ENCODE measurements around the gene DPM3. TPM values are rescaled to one million over a fixed set of nuclear protein-coding genes. Genes with fewer than 3 reads are reported as not detected.

DPM3 gene
- total and polyA plus RNA-seq, 4 donors: 16.2 to 47.2 (median 44.2) TPM

GRCh38 chr1:155107309-155108264 is 32.7 kb downstream of the DPM3 start:
- Histone ChIP-seq H3K36me3 (ENCODE audit: control insufficient read depth, insufficient read depth, low read length) (no peaks in the 10 kb centered on the region), H3K4me3 (ENCODE audit: low read depth, low read length) (no peak overlapping the region), H3K9me3 (ENCODE audit: control insufficient read depth, insufficient read depth, low read length) (no peaks in the 10 kb centered on the region), H3K27ac (ENCODE audit: low read depth, low read length) (no peak overlapping the region), H3K4me1 (ENCODE audit: control insufficient read depth, insufficient read depth, low read length) (no peaks in the 10 kb centered on the region), H3K27me3 (ENCODE audit: control insufficient read depth, insufficient read depth, low read length) (no peaks in the 10 kb centered on the region)
- 76% methylated on average over 11 of the region's 12 CpGs for WGBS (ENCODE audit: insufficient coverage)
- no peak for DNase-seq (ENCODE audit: low read depth in 4 of 6, low spot score in 6 of 6)

GRCh38 chr1:155106862-155107261 is 33.5 kb downstream of the DPM3 start:
- 77% methylated on average over 3 of the region's 6 CpGs for WGBS (ENCODE audit: insufficient coverage)
- no peaks in the 10 kb centered on the region for H3K36me3 ChIP-seq (ENCODE audit: control insufficient read depth, insufficient read depth, low read length)

DNA sequence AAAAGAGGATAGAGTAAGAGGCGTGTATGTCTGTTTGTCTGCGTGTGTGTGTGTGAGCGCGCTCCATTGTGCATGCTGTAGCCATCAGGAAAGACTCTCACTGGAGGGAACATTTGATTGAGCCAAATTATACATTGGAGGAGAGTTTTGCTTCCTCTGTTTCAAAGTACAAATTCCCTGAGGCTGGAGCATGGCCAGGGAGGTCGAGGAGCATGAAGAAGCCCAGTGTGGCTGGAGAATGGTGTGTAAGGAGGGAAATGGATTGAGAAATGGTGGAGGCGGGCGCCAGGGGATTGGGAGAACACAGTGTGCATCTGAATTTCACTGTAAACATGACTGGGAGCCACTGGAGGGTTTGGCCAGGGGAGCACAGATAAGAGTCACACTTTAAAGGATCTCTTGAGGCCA is 34.7 kb downstream of the DPM3 start:
- H3K9me3 ChIP-seq (ENCODE audit: control insufficient read depth, insufficient read depth, low read length): no peaks in the 10 kb centered on the region
- no peak overlapping the region for H3K27ac ChIP-seq (ENCODE audit: low read depth, low read length)
- no peaks in the 10 kb centered on the region for H3K36me3 ChIP-seq (ENCODE audit: control insufficient read depth, insufficient read depth, low read length)
- H3K4me1 ChIP-seq (ENCODE audit: control insufficient read depth, insufficient read depth, low read length): no peaks in the 10 kb centered on the region
- H3K4me3 ChIP-seq (ENCODE audit: low read depth, low read length): no peak overlapping the region
- 52% methylated on average over 7 of the region's 7 CpGs for WGBS (ENCODE audit: insufficient coverage)
- DNase-seq (ENCODE audit: low read depth in 4 of 6, low spot score in 6 of 6): peak in 1 of 6 donors; percentile 67
- H3K27me3 ChIP-seq (ENCODE audit: control insufficient read depth, insufficient read depth, low read length): no peaks in the 10 kb centered on the region

More at GRCh38 chr1:155106862-155107261, 33.5 kb downstream of the DPM3 start:
- no peaks in the 10 kb centered on the region for H3K4me1 ChIP-seq (ENCODE audit: control insufficient read depth, insufficient read depth, low read length)
- no peaks in the 10 kb centered on the region for H3K27me3 ChIP-seq (ENCODE audit: control insufficient read depth, insufficient read depth, low read length)
- DNase-seq (ENCODE audit: low read depth in 4 of 6, low spot score in 6 of 6): no peak
- no peak overlapping the region for H3K27ac ChIP-seq (ENCODE audit: low read depth, low read length)
- no peak overlapping the region for H3K4me3 ChIP-seq (ENCODE audit: low read depth, low read length)
- H3K9me3 ChIP-seq (ENCODE audit: control insufficient read depth, insufficient read depth, low read length): no peaks in the 10 kb centered on the region

- Histone ChIP-seq H3K27ac (ENCODE audit: low read depth, low read length) (no peak overlapping the region), H3K9me3 (ENCODE audit: control insufficient read depth, insufficient read depth, low read length) (no peaks in the 10 kb centered on the region), H3K36me3 (ENCODE audit: control insufficient read depth, insufficient read depth, low read length) (no peaks in the 10 kb centered on the region), H3K4me3 (ENCODE audit: low read depth, low read length) (no peak overlapping the region), H3K27me3 (ENCODE audit: control insufficient read depth, insufficient read depth, low read length) (no peaks in the 10 kb centered on the region), H3K4me1 (ENCODE audit: control insufficient read depth, insufficient read depth, low read length) (no peaks in the 10 kb centered on the region)
- 93% methylated on average over 6 of the region's 7 CpGs for WGBS (ENCODE audit: insufficient coverage)
- DNase-seq (ENCODE audit: low read depth in 4 of 6, low spot score in 6 of 6): no peak
Measured at GRCh38 chr1:155104605-155105534, 35.5 kb downstream of the DPM3 start.

DNA sequence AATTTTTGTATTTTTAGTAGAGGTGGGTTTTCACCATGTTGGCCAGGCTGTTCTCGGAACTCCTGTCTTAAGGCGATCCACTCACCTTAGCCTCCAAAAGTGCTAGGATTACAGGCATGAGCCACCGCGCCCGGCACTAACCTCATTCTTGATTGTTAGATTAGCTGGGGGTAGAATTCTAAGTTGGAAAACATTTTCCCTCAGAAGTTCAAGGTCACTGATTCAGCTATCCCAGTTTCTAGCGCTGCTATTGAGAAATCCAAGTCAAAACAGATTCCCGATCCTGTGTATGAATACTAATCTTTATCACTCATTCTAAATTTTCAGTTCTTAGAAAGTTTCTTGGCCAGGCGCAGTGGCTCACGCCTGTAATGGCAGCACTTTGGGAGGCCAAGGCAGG is 37.0 kb downstream of the DPM3 start:
- DNase-seq (ENCODE audit: low read depth in 4 of 6, low spot score in 6 of 6): no peak
- WGBS (ENCODE audit: insufficient coverage): 67% methylated on average over 3 of the region's 9 CpGs
- no peaks in the 10 kb centered on the region for H3K9me3 ChIP-seq (ENCODE audit: control insufficient read depth, insufficient read depth, low read length)
- H3K4me3 ChIP-seq (ENCODE audit: low read depth, low read length): no peak overlapping the region
- H3K27me3 ChIP-seq (ENCODE audit: control insufficient read depth, insufficient read depth, low read length): no peaks in the 10 kb centered on the region
- no peak overlapping the region for H3K27ac ChIP-seq (ENCODE audit: low read depth, low read length)
- no peaks in the 10 kb centered on the region for H3K36me3 ChIP-seq (ENCODE audit: control insufficient read depth, insufficient read depth, low read length)
- H3K4me1 ChIP-seq (ENCODE audit: control insufficient read depth, insufficient read depth, low read length): no peaks in the 10 kb centered on the region

DNA sequence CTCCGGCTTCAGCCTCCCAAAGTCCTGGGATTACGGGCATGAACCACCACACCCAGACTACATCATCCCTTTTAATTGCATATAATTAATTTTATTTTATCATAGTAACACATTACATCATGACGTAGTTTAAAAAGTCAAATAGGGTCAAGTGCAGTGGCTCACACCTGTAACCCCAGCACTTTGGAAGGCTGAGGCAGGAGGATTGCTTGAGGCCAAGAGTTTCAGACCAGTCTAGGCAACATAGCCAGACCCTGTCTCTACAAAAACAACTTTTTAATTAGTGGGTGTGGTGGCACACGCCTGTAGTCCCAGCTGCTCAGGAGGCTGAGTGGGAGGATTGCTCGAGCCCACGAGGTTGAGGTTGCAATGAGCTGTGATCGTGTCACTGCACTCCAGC is 41.0 kb downstream of the DPM3 start:
- Histone ChIP-seq H3K27me3 (ENCODE audit: control insufficient read depth, insufficient read depth, low read length) (no peaks in the 10 kb centered on the region), H3K9me3 (ENCODE audit: control insufficient read depth, insufficient read depth, low read length) (no peaks in the 10 kb centered on the region), H3K27ac (ENCODE audit: low read depth, low read length) (no peak overlapping the region), H3K36me3 (ENCODE audit: control insufficient read depth, insufficient read depth, low read length) (no peaks in the 10 kb centered on the region), H3K4me1 (ENCODE audit: control insufficient read depth, insufficient read depth, low read length) (peaks cover 3% of the 10 kb centered on the region), H3K4me3 (ENCODE audit: low read depth, low read length) (no peak overlapping the region)
- 90% methylated on average over 2 of the region's 7 CpGs for WGBS (ENCODE audit: insufficient coverage)
- DNase-seq (ENCODE audit: low read depth in 4 of 6, low spot score in 6 of 6): no peak

DNA sequence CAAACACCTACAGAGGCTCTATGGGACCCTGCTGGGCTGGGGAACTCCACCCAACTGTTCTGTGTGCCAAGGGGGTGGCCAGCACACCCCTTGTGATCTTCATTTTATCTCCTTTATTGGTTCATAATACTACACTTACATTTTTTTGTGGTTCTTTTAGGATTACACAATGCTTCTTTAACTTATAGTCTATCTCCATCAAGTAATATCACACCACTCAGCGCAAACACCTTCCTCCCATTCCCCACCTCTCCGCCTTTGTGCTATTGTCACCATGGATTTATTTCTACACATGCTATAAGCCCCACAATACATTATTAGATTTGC is 45.7 kb downstream of the DPM3 start:
- 71% methylated on average over 2 of the region's 2 CpGs for WGBS (ENCODE audit: insufficient coverage)
- H3K4me3 ChIP-seq (ENCODE audit: low read depth, low read length): no peak overlapping the region
- DNase-seq (ENCODE audit: low read depth in 4 of 6, low spot score in 6 of 6): no peak
- peak overlapping the region; percentile 86 for H3K27ac ChIP-seq (ENCODE audit: low read depth, low read length)
- peaks cover 5% of the 10 kb centered on the region for H3K36me3 ChIP-seq (ENCODE audit: control insufficient read depth, insufficient read depth, low read length)
- H3K27me3 ChIP-seq (ENCODE audit: control insufficient read depth, insufficient read depth, low read length): no peaks in the 10 kb centered on the region
- H3K9me3 ChIP-seq (ENCODE audit: control insufficient read depth, insufficient read depth, low read length): no peaks in the 10 kb centered on the region
- peaks cover 24% of the 10 kb centered on the region for H3K4me1 ChIP-seq (ENCODE audit: control insufficient read depth, insufficient read depth, low read length)

- peak in 3 of 6 donors; percentile 60 to 93 (median 91) for DNase-seq (ENCODE audit: low read depth in 4 of 6, low spot score in 6 of 6)
- peak overlapping the region; percentile 86 for H3K27ac ChIP-seq (ENCODE audit: low read depth, low read length)
- no peaks in the 10 kb centered on the region for H3K9me3 ChIP-seq (ENCODE audit: control insufficient read depth, insufficient read depth, low read length)
- peaks cover 5% of the 10 kb centered on the region for H3K36me3 ChIP-seq (ENCODE audit: control insufficient read depth, insufficient read depth, low read length)
- no peak overlapping the region for H3K4me3 ChIP-seq (ENCODE audit: low read depth, low read length)
- H3K27me3 ChIP-seq (ENCODE audit: control insufficient read depth, insufficient read depth, low read length): no peaks in the 10 kb centered on the region
- 19% methylated on average over 10 of the region's 13 CpGs for WGBS (ENCODE audit: insufficient coverage)
- H3K4me1 ChIP-seq (ENCODE audit: control insufficient read depth, insufficient read depth, low read length): peaks cover 24% of the 10 kb centered on the region
Measured at GRCh38 chr1:155093911-155094621, 46.3 kb downstream of the DPM3 start.

GRCh38 chr1:155092641-155093040 is 47.7 kb downstream of the DPM3 start:
- no peak overlapping the region for H3K4me3 ChIP-seq (ENCODE audit: low read depth, low read length)
- DNase-seq (ENCODE audit: low read depth in 4 of 6, low spot score in 6 of 6): no peak

More at GRCh38 chr1:155092641-155093040, 47.7 kb downstream of the DPM3 start:
- H3K9me3 ChIP-seq (ENCODE audit: control insufficient read depth, insufficient read depth, low read length): no peaks in the 10 kb centered on the region
- peaks cover 24% of the 10 kb centered on the region for H3K4me1 ChIP-seq (ENCODE audit: control insufficient read depth, insufficient read depth, low read length)
- no peak overlapping the region for H3K27ac ChIP-seq (ENCODE audit: low read depth, low read length)
- H3K27me3 ChIP-seq (ENCODE audit: control insufficient read depth, insufficient read depth, low read length): no peaks in the 10 kb centered on the region
- H3K36me3 ChIP-seq (ENCODE audit: control insufficient read depth, insufficient read depth, low read length): peaks cover 5% of the 10 kb centered on the region
- WGBS (ENCODE audit: insufficient coverage): 79% methylated on average over 12 of the region's 12 CpGs
